Measurements from ENCODE around the gene ERC2. TPM values are rescaled to one million over a fixed set of nuclear protein-coding genes. Genes with fewer than 3 reads are reported as not detected.

The ERC2 gene
- total RNA-seq, 1 donor from 2014 or later = 0.65 TPM

GRCh38 chr3:55647670-55648069, 820.6 kb downstream of the ERC2 start:
- H3K4me3 Mint-ChIP-seq (ENCODE audit: unreplicated experiment) = no peak overlapping the region

GRCh38 chr3:55647063-55647462, 821.2 kb downstream of the ERC2 start:
- TF ChIP-seq CTCF (IDR thresholded peaks at IDR 0.05) = no peak

More at GRCh38 chr3:55647670-55648069, 820.6 kb downstream of the ERC2 start:
- Mint-ChIP-seq H3K9me3 (ENCODE audit: low read depth) (no peaks in the 10 kb centered on the region), H3K36me3 (ENCODE audit: low read depth) (peaks cover 1% of the 10 kb centered on the region), H3K27ac (ENCODE audit: unreplicated experiment) (no peak overlapping the region), H3K4me1 (ENCODE audit: low read depth) (no peaks in the 10 kb centered on the region), H3K27me3 (ENCODE audit: low read depth) (peaks cover 15% of the 10 kb centered on the region)
- DNase-seq (ENCODE audit: low spot score) = no peak
- TF ChIP-seq CTCF (IDR thresholded peaks at IDR 0.05) = no peak

GRCh38 chr3:55646121-55646520, 822.1 kb downstream of the ERC2 start:
- Mint-ChIP-seq H3K36me3 (ENCODE audit: low read depth) (peaks cover 1% of the 10 kb centered on the region), H3K27ac (ENCODE audit: unreplicated experiment) (no peak overlapping the region), H3K9me3 (ENCODE audit: low read depth) (no peaks in the 10 kb centered on the region), H3K4me1 (ENCODE audit: low read depth) (no peaks in the 10 kb centered on the region), H3K27me3 (ENCODE audit: low read depth) (peaks cover 15% of the 10 kb centered on the region), H3K4me3 (ENCODE audit: unreplicated experiment) (no peak overlapping the region)
- no peak for TF ChIP-seq CTCF (IDR thresholded peaks at IDR 0.05)
- no peak for DNase-seq (ENCODE audit: low spot score)

More at GRCh38 chr3:55647063-55647462, 821.2 kb downstream of the ERC2 start:
- Mint-ChIP-seq H3K4me3 (ENCODE audit: unreplicated experiment) (no peak overlapping the region), H3K27ac (ENCODE audit: unreplicated experiment) (no peak overlapping the region), H3K4me1 (ENCODE audit: low read depth) (no peaks in the 10 kb centered on the region), H3K36me3 (ENCODE audit: low read depth) (peaks cover 1% of the 10 kb centered on the region), H3K27me3 (ENCODE audit: low read depth) (peaks cover 15% of the 10 kb centered on the region), H3K9me3 (ENCODE audit: low read depth) (no peaks in the 10 kb centered on the region)
- no peak for DNase-seq (ENCODE audit: low spot score)

- H3K27me3 Mint-ChIP-seq (ENCODE audit: low read depth) = peaks cover 15% of the 10 kb centered on the region
- no peak for DNase-seq (ENCODE audit: low spot score)
- no peaks in the 10 kb centered on the region for H3K4me1 Mint-ChIP-seq (ENCODE audit: low read depth)
- TF ChIP-seq CTCF (IDR thresholded peaks at IDR 0.05) = no peak
- no peaks in the 10 kb centered on the region for H3K9me3 Mint-ChIP-seq (ENCODE audit: low read depth)
- H3K27ac Mint-ChIP-seq (ENCODE audit: unreplicated experiment) = no peak overlapping the region
- no peak overlapping the region for H3K4me3 Mint-ChIP-seq (ENCODE audit: unreplicated experiment)
- peaks cover 1% of the 10 kb centered on the region for H3K36me3 Mint-ChIP-seq (ENCODE audit: low read depth)
Measured at GRCh38 chr3:55645422-55645821, 822.8 kb downstream of the ERC2 start.

GRCh38 chr3:55643283-55643682, 825.0 kb downstream of the ERC2 start:
- Mint-ChIP-seq H3K36me3 (ENCODE audit: low read depth) (no peaks in the 10 kb centered on the region), H3K9me3 (ENCODE audit: low read depth) (no peaks in the 10 kb centered on the region), H3K27me3 (ENCODE audit: low read depth) (peaks cover 4% of the 10 kb centered on the region), H3K27ac (ENCODE audit: unreplicated experiment) (no peak overlapping the region), H3K4me1 (ENCODE audit: low read depth) (no peaks in the 10 kb centered on the region), H3K4me3 (ENCODE audit: unreplicated experiment) (no peak overlapping the region)
- no peak for DNase-seq (ENCODE audit: low spot score)
- no peak for TF ChIP-seq CTCF (IDR thresholded peaks at IDR 0.05)

Data from chondrocyte (in vitro differentiated cells).